HUES48 (cell line): ENCODE measurements around the gene OR7D2.

Experiments
- H3K27ac ChIP-seq: one replicate; pipeline ENCODE4 v1.7.0; 2013; ENCODE audit warnings: low read depth, low read length, inconsistent platforms
- H3K27me3 ChIP-seq: 2 replicates; pipeline ENCODE4 v1.6.1; 2013; ENCODE audit warnings: mild to moderate bottlenecking, low read length; ENCODE audit not compliant: control insufficient read depth, insufficient read depth
- H3K36me3 ChIP-seq: 2 replicates; pipeline ENCODE4 v1.6.1; 2013; ENCODE audit warnings: low read length; ENCODE audit not compliant: control insufficient read depth, insufficient read depth
- H3K4me1 ChIP-seq: 2 replicates; pipeline ENCODE4 v1.6.1; 2013; ENCODE audit warnings: mild to moderate bottlenecking, low read length; ENCODE audit not compliant: control insufficient read depth, insufficient read depth
- H3K4me3 ChIP-seq: 2 replicates; pipeline ENCODE4 v1.5.1; 2013; ENCODE audit warnings: mild to moderate bottlenecking, low read depth, low read length
- H3K9ac ChIP-seq: 2 replicates; pipeline ENCODE4 v1.6.1; 2013; ENCODE audit warnings: mild to moderate bottlenecking, low read depth, low read length, moderate library complexity
- H3K9me3 ChIP-seq: 2 replicates; pipeline ENCODE4 v1.6.1; 2013; ENCODE audit warnings: low read length; ENCODE audit not compliant: control insufficient read depth, insufficient read depth

The OR7D2 gene

GRCh38 chr19:9205501-9206113 is 26.8 kb downstream of the OR7D2 start:
- H3K9me3 ChIP-seq: peaks cover 77% of the 10 kb centered on the region
- no peak overlapping the region for H3K9ac ChIP-seq
- no peaks in the 10 kb centered on the region for H3K36me3 ChIP-seq
- H3K4me3 ChIP-seq: no peak overlapping the region
- H3K27me3 ChIP-seq: no peaks in the 10 kb centered on the region
- no peak overlapping the region for H3K27ac ChIP-seq
- no peaks in the 10 kb centered on the region for H3K4me1 ChIP-seq

DNA sequence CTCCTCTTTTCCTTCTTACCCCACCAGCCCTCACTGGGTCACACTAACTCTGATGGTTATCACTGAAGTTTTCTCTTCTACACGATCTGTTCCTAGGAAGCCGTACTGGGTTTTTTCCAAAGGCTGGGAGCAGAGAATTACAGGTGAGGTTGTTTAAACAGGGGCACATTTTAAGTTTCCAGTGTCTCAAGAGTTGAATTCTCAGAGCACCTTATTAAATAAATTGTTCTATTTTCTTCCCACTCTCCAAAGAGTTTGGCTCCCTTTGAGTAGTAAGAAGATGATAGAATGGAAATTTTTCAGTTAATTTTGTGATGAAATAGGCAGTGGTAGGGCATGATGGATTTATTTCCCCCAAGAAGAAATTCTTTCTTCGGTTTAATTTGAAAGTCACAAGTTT is 40.7 kb downstream of the OR7D2 start, which contains the start of gene OR7D4:
OR7D4 (minus strand) TSS at position 101 of the 400 bp plus-strand sequence. CDS start 4,752 bp downstream, outside the sequence.
- Histone ChIP-seq H3K27ac (no peak within 1 kb of the TSS), H3K9me3 (peaks cover 76% of the 10 kb centered on the region), H3K4me1 (no peaks in the 10 kb centered on the region), H3K9ac (no peak within 1 kb of the TSS), H3K36me3 (no peaks in the 10 kb centered on the region), H3K4me3 (no peak within 1 kb of the TSS), H3K27me3 (no peaks in the 10 kb centered on the region)
